GM06990 (cell line): ENCODE results near the gene PITRM1.
A peak's percentile ranks its signal among the peaks of the same experiment; 100 is the strongest.

Experiments
- DNase-seq: peaks from one replicate; pipeline ENCODE4 v3.0.0-alpha.2; 2011; ENCODE audit not compliant: insufficient read length; ENCODE audit errors: extremely low read depth
- H3K27me3 ChIP-seq: replicated peaks from 2 replicates; pipeline ENCODE4 v1.6.0; 2011; ENCODE audit warnings: low read length; ENCODE audit not compliant: control insufficient read depth, insufficient read depth
- H3K36me3 ChIP-seq: 2 replicates; pipeline ENCODE4 v1.5.1; 2011; ENCODE audit warnings: low read length; ENCODE audit not compliant: control insufficient read depth, insufficient read depth
- H3K4me3 ChIP-seq: replicated peaks from 2 replicates; pipeline ENCODE4 v1.5.1; 2011; ENCODE audit warnings: low read depth, mild to moderate bottlenecking, control low read depth, low read length
- CTCF ChIP-seq: IDR thresholded peaks from 2 replicates; pipeline ENCODE4 v1.5.1; 2011; ENCODE audit warnings: low read length, control low read depth, mild to moderate bottlenecking, inconsistent platforms; ENCODE audit not compliant: insufficient read depth, poor library complexity, severe bottlenecking

PITRM1 gene

DNA sequence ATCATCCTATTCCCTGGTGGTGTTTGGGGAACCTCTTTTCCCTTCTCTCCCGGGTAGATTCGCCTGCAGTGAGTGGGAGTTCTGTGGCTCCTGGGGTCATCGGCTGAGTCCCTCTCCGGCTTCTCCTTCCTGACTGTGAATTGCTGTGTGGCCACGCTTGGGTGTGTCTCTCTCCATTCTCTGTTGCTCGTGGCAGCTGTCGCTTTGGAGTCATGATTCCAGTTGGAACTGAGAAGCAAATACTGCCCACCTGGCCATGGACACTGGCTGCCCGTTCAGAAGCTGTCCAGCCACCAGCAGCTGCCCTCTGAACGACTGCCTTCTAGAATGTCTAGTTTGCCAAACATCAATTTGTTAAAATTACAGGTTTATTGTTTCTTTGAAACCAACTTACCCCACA is 23.1 kb upstream of the PITRM1 start:
- Histone ChIP-seq H3K4me3 (no peak overlapping the region), H3K27me3 (peaks cover 4% of the 10 kb centered on the region), H3K36me3 (no peaks in the 10 kb centered on the region)
- TF ChIP-seq CTCF: no peak
- DNase-seq: no peak

GRCh38 chr10:3195286-3195685 is 22.7 kb upstream of the PITRM1 start:
- Histone ChIP-seq H3K27me3 (peaks cover 4% of the 10 kb centered on the region), H3K36me3 (no peaks in the 10 kb centered on the region), H3K4me3 (no peak overlapping the region)
- no peak for TF ChIP-seq CTCF
- no peak for DNase-seq

DNA sequence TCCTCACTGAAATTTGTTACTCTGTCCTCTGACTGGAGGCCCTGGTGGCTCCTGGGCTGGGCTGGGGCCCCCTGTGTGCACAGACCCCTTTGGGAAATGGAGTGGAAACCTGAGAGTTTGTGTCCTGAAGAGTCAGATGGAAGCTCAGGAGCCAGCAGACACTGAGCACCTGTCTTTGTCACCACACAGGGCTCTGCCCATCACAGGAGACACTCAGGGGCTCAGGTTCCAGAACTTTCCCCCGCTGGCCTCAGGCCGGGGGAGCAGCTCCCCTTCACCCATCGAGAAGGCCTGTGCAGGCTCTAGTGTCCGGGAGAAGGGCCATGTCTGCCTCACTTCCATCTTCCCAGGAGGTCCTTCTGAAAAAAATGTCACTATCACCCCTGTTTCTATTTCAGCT is 22.3 kb upstream of the PITRM1 start:
- Histone ChIP-seq H3K4me3 (no peak overlapping the region), H3K36me3 (no peaks in the 10 kb centered on the region), H3K27me3 (peaks cover 4% of the 10 kb centered on the region)
- no peak for DNase-seq
- no peak for TF ChIP-seq CTCF

DNA sequence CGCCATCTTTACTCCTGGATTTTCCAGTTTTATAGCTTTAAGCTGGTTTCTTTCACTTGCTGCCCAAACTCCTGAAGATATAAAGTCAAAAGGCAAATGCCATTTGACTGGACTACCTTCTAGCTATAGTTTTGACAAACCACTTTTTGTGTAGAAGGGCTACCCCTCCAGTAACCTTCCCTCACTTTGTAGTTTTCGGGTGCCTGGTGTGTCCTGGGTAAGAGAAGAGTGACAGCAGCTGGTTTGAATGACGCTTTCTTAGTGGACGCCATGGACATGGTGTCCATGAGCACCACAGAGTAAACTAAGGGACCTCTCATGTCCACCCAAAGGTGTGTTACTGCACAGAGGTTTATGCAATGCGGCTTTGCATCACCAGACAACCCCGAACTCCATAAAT is 21.2 kb upstream of the PITRM1 start:
- no peak for DNase-seq
- H3K27me3 ChIP-seq: peaks cover 4% of the 10 kb centered on the region
- H3K4me3 ChIP-seq: no peak overlapping the region
- no peaks in the 10 kb centered on the region for H3K36me3 ChIP-seq
- no peak for TF ChIP-seq CTCF

- no peaks in the 10 kb centered on the region for H3K36me3 ChIP-seq
- DNase-seq: no peak
- no peak overlapping the region for H3K4me3 ChIP-seq
- H3K27me3 ChIP-seq: peaks cover 1% of the 10 kb centered on the region
- TF ChIP-seq CTCF: peak; percentile 93
Measured at GRCh38 chr10:3192856-3193635, 20.5 kb upstream of the PITRM1 start.
